ENCODE results near the gene MIS18A. TPM values are rescaled to one million over a fixed set of nuclear protein-coding genes. Genes with fewer than 3 reads are reported as not detected.

The MIS18A gene
- total RNA-seq, 1 donor from 2014 or later = 14.5 TPM

GRCh38 chr21:32256873-32257620 is 21.8 kb downstream of the MIS18A start:
- DNase-seq (ENCODE audit: low read depth, low spot score) = peak; percentile 84

GRCh38 chr21:32256251-32256650 is 22.6 kb downstream of the MIS18A start:
- no peak for DNase-seq (ENCODE audit: low read depth, low spot score)

- DNase-seq (ENCODE audit: low read depth, low spot score) = no peak
Observed at GRCh38 chr21:32253215-32253641, 25.6 kb downstream of the MIS18A start.

GRCh38 chr21:32252136-32252535 is 26.7 kb downstream of the MIS18A start:
- no peak for DNase-seq (ENCODE audit: low read depth, low spot score)

- DNase-seq (ENCODE audit: low read depth, low spot score) = no peak
Observed at GRCh38 chr21:32249511-32250280, 29.2 kb downstream of the MIS18A start.

- DNase-seq (ENCODE audit: low read depth, low spot score) = no peak
Observed at GRCh38 chr21:32248571-32249461, 30.0 kb downstream of the MIS18A start.

GRCh38 chr21:32246571-32247140 is 32.2 kb downstream of the MIS18A start:
- DNase-seq (ENCODE audit: low read depth, low spot score) = no peak

- DNase-seq (ENCODE audit: low read depth, low spot score) = no peak
Observed at GRCh38 chr21:32245971-32246370, 32.9 kb downstream of the MIS18A start.

- DNase-seq (ENCODE audit: low read depth, low spot score) = no peak
Observed at GRCh38 chr21:32240851-32241687, 37.8 kb downstream of the MIS18A start.

- DNase-seq (ENCODE audit: low read depth, low spot score) = no peak
Observed at GRCh38 chr21:32239551-32239950, 39.3 kb downstream of the MIS18A start.

GRCh38 chr21:32238063-32238462 is 40.8 kb downstream of the MIS18A start:
- no peak for DNase-seq (ENCODE audit: low read depth, low spot score)

- no peak for DNase-seq (ENCODE audit: low read depth, low spot score)
Observed at GRCh38 chr21:32237021-32237420, 41.8 kb downstream of the MIS18A start.

GRCh38 chr21:32233722-32234301 is 45.0 kb downstream of the MIS18A start:
- DNase-seq (ENCODE audit: low read depth, low spot score) = no peak

- DNase-seq (ENCODE audit: low read depth, low spot score) = no peak
Observed at GRCh38 chr21:32233055-32233546, 45.7 kb downstream of the MIS18A start.

- no peak for DNase-seq (ENCODE audit: low read depth, low spot score)
Observed at GRCh38 chr21:32226444-32226843, 52.4 kb downstream of the MIS18A start.

Other genes starting within 250 kb of the MIS18A start
- gene MRAP, start 19.8 kb upstream of the MIS18A start, total RNA-seq = not detected in 2 replicates
- gene URB1, start 114.0 kb upstream of the MIS18A start, total RNA-seq = 20.0 and 25.8 TPM in 2 replicates
- 23.6 and 36.3 TPM in 2 replicates for gene EVA1C, start 133.7 kb upstream of the MIS18A start, total RNA-seq